NB4 (cell line): ENCODE measurements around the gene VAV3.

Source experiments
- DNase-seq: peaks from one replicate; pipeline ENCODE4 v3.0.0; 2010; ENCODE audit warnings: low read depth
- H3K4me3 ChIP-seq: one replicate; pipeline ENCODE4 v1.5.1; 2011; ENCODE audit warnings: mild to moderate bottlenecking, low read depth, low read length, moderate library complexity
- CTCF ChIP-seq: IDR thresholded peaks from one replicate; pipeline ENCODE4 v1.5.1; 2012; ENCODE audit warnings: low read depth, low read length
- MAX ChIP-seq: IDR thresholded peaks from 2 replicates; pipeline ENCODE4 v1.6.1; 2011; ENCODE audit warnings: low read depth, low read length
- MYC ChIP-seq: IDR thresholded peaks from 2 replicates; pipeline ENCODE4 v1.6.1; 2011; ENCODE audit warnings: low read depth, low read length
- POLR2A ChIP-seq: IDR thresholded peaks from 2 replicates; pipeline ENCODE4 v1.6.1; 2011; ENCODE audit warnings: mild to moderate bottlenecking; ENCODE audit not compliant: insufficient read length; ENCODE audit errors: extremely low read depth

The VAV3 gene

GRCh38 chr1:107551456-107551855 is 413.5 kb downstream of the VAV3 start:
- TF ChIP-seq POLR2A (no peak), CTCF (no peak), MAX (no peak), MYC (no peak)
- no peak for DNase-seq
- H3K4me3 ChIP-seq, result no peak overlapping the region

- TF ChIP-seq POLR2A (no peak), MYC (no peak), CTCF (no peak), MAX (no peak)
- H3K4me3 ChIP-seq, result no peak overlapping the region
- no peak for DNase-seq
Measured at GRCh38 chr1:107550358-107550757, 414.6 kb downstream of the VAV3 start.

GRCh38 chr1:107549152-107549810 is 415.7 kb downstream of the VAV3 start:
- no peak overlapping the region for H3K4me3 ChIP-seq
- TF ChIP-seq MAX (no peak), POLR2A (no peak), MYC (no peak), CTCF (no peak)
- DNase-seq, result no peak

GRCh38 chr1:107548276-107548675 is 416.7 kb downstream of the VAV3 start:
- H3K4me3 ChIP-seq, result no peak overlapping the region
- no peak for TF ChIP-seq CTCF
- TF ChIP-seq MYC, result no peak
- DNase-seq, result no peak

GRCh38 chr1:107547363-107548155 is 417.4 kb downstream of the VAV3 start:
- TF ChIP-seq MYC (no peak), MAX (no peak), POLR2A (no peak), CTCF (no peak)
- no peak overlapping the region for H3K4me3 ChIP-seq
- DNase-seq, result no peak

- H3K4me3 ChIP-seq, result no peak overlapping the region
- no peak for TF ChIP-seq MYC
- no peak for TF ChIP-seq CTCF
- no peak for TF ChIP-seq MAX
- no peak for TF ChIP-seq POLR2A
- DNase-seq, result no peak
Measured at GRCh38 chr1:107546576-107546975, 418.4 kb downstream of the VAV3 start.
